ENCODE data around the gene MAP3K8. TPM values are rescaled to one million over a fixed set of nuclear protein-coding genes. Genes with fewer than 3 reads are reported as not detected.
A peak's percentile ranks its signal among the peaks of the same experiment; 100 is the strongest.

Gene MAP3K8
- total and polyA plus RNA-seq, 2 donors (not counting 1 experiment from before 2014, with no cell fraction given), result 97.0 to 99.2 TPM

GRCh38 chr10:30417301-30417700 lies 16.7 kb upstream of the MAP3K8 start:
- no peaks in the 10 kb centered on the region for H3K27me3 ChIP-seq (replicated peaks in 1 of 4; ENCODE audit: control extremely low read depth in 1 of 4, control insufficient read depth in 3 of 4, insufficient read depth in 4 of 4, low read length in 3 of 4)
- H3K9me3 ChIP-seq (ENCODE audit: control extremely low read depth in 1 of 3, control insufficient read depth in 2 of 3, insufficient read depth in 1 of 3, low read length in 2 of 3), result peaks cover 0 to 3% (median 0%) of the 10 kb centered on the region in 3 donors
- intact Hi-C loops (cut with micrococcal nuclease), result no loop called here
- H3K27ac Mint-ChIP-seq, result peak overlapping the region; percentile 83
- peaks cover 54 to 58% of the 10 kb centered on the region in 2 donors for H3K4me1 ChIP-seq (ENCODE audit: control insufficient read depth in 2 of 2, insufficient read depth in 2 of 2, low read length in 2 of 2)
- H3K79me2 ChIP-seq (ENCODE audit: control insufficient read depth, insufficient read depth, low read length), result peaks cover 19% of the 10 kb centered on the region
- no peaks in the 10 kb centered on the region for H4K20me1 ChIP-seq (ENCODE audit: control insufficient read depth, insufficient read depth, low read length, poor library complexity, severe bottlenecking)
- no peaks in the 10 kb centered on the region for H3K27me3 Mint-ChIP-seq
- H3K27ac ChIP-seq (ENCODE audit: low read length in 2 of 2), result peak overlapping the region in 1 of 2 donors; percentile 80
- ATAC-seq (ENCODE audit: low read depth) (no peak), DNase-seq (no peak)
- H3K4me1 Mint-ChIP-seq, result peaks cover 65% of the 10 kb centered on the region
- H3K36me3 ChIP-seq (replicated peaks in 1 of 2; ENCODE audit: control extremely low read depth in 1 of 2, control insufficient read depth in 1 of 2, extremely low read depth in 1 of 2, insufficient read depth in 2 of 2, low read length in 1 of 2), result no peaks in the 10 kb centered on the region
- H3K4me3 ChIP-seq (ENCODE audit: control extremely low read depth in 1 of 5, extremely low read depth in 1 of 5, insufficient read depth in 1 of 5, low read depth in 2 of 5, low read length in 4 of 5), result no peak overlapping the region
- no peak overlapping the region for H2AFZ ChIP-seq (ENCODE audit: insufficient read depth, low read depth, low read length, poor library complexity, severe bottlenecking)
- whole genome bisulfite sequencing (ENCODE audit: insufficient coverage), result 67% methylated on average over 3 of the region's 3 CpGs
- H3K4me2 ChIP-seq (replicated peaks; ENCODE audit: low read depth, low read length, poor library complexity, severe bottlenecking), result no peak overlapping the region
- no peaks in the 10 kb centered on the region for H3K9me3 Mint-ChIP-seq (ENCODE audit: insufficient read depth)
- TF ChIP-seq CTCF (IDR thresholded peaks at IDR 0.05), result no peak
- TF ChIP-seq EZH2 (IDR thresholded peaks at IDR 0.05; ENCODE audit: borderline replicate concordance, insufficient read depth, low read depth, low read length, poor library complexity, severe bottlenecking), result no peak
- ChIA-PET CTCF (interaction anchor here (0.8 to 5.2 kb wide), 5 partner anchors 10 to 116 kb away, joined by 3 to 50 read pairs (median 7); no protein-coding TSS in a partner anchor), POLR2A (interaction anchor here (3.2 kb wide), 1 partner anchor 16 kb away, joined by 12 read pairs; the partner anchor contains the start of gene MAP3K8)
- no peak overlapping the region for H3K4me3 Mint-ChIP-seq
- H3K9ac ChIP-seq (ENCODE audit: low read length), result no peak overlapping the region

- Mint-ChIP-seq H3K27me3 (no peaks in the 10 kb centered on the region), H3K4me1 (peaks cover 70% of the 10 kb centered on the region), H3K9me3 (ENCODE audit: insufficient read depth) (no peaks in the 10 kb centered on the region), H3K4me3 (peak overlapping the region; percentile 73), H3K27ac (peak overlapping the region; percentile 84)
- no CpG with 5 or more reads among the region's 2 CpGs for WGBS (ENCODE audit: insufficient coverage)
- no peaks in the 10 kb centered on the region for H3K27me3 ChIP-seq (replicated peaks in 1 of 4; ENCODE audit: control extremely low read depth in 1 of 4, control insufficient read depth in 3 of 4, insufficient read depth in 4 of 4, low read length in 3 of 4)
- intact Hi-C loops (cut with micrococcal nuclease), result loop anchor here (1.0 kb wide), 1 partner anchor 14 kb away; the partner anchor contains the start of gene MAP3K8
- H4K20me1 ChIP-seq (ENCODE audit: control insufficient read depth, insufficient read depth, low read length, poor library complexity, severe bottlenecking), result no peaks in the 10 kb centered on the region
- peak overlapping the region in 1 of 2 donors; percentile 30 for H3K27ac ChIP-seq (ENCODE audit: low read length in 2 of 2)
- TF ChIP-seq EZH2 (IDR thresholded peaks at IDR 0.05; ENCODE audit: borderline replicate concordance, insufficient read depth, low read depth, low read length, poor library complexity, severe bottlenecking), result no peak
- TF ChIP-seq CTCF (IDR thresholded peaks at IDR 0.05), result no peak
- no peak overlapping the region for H3K4me3 ChIP-seq (ENCODE audit: control extremely low read depth in 1 of 5, extremely low read depth in 1 of 5, insufficient read depth in 1 of 5, low read depth in 2 of 5, low read length in 4 of 5)
- H3K36me3 ChIP-seq (replicated peaks in 1 of 2; ENCODE audit: control extremely low read depth in 1 of 2, control insufficient read depth in 1 of 2, extremely low read depth in 1 of 2, insufficient read depth in 2 of 2, low read length in 1 of 2), result no peaks in the 10 kb centered on the region
- POLR2A ChIA-PET, result interaction anchor here (2.3 to 3.9 kb wide), 3 partner anchors 10 to 14 kb away, joined by 9 to 31 read pairs (median 12); partner anchors contain the start of gene MAP3K8
- peak overlapping the region; percentile 24 for H2AFZ ChIP-seq (ENCODE audit: insufficient read depth, low read depth, low read length, poor library complexity, severe bottlenecking)
- peak; percentile 56 for DNase-seq
- H3K9me3 ChIP-seq (ENCODE audit: control extremely low read depth in 1 of 3, control insufficient read depth in 2 of 3, insufficient read depth in 1 of 3, low read length in 2 of 3), result peaks cover 0 to 2% (median 0%) of the 10 kb centered on the region in 3 donors
- peaks cover 57 to 74% of the 10 kb centered on the region in 2 donors for H3K4me1 ChIP-seq (ENCODE audit: control insufficient read depth in 2 of 2, insufficient read depth in 2 of 2, low read length in 2 of 2)
- H3K9ac ChIP-seq (ENCODE audit: low read length), result no peak overlapping the region
- CTCF ChIA-PET, result interaction anchor here (0.7 to 5.7 kb wide), 6 partner anchors 12 to 161 kb away, joined by 3 to 42 read pairs (median 4); partner anchors contain the start of gene MAP3K8
- H3K4me2 ChIP-seq (replicated peaks; ENCODE audit: low read depth, low read length, poor library complexity, severe bottlenecking), result peak overlapping the region; percentile 74
- ATAC-seq (ENCODE audit: low read depth), result peak; percentile 81
- peaks cover 26% of the 10 kb centered on the region for H3K79me2 ChIP-seq (ENCODE audit: control insufficient read depth, insufficient read depth, low read length)
These were observed 13.7 kb upstream of the MAP3K8 start for GRCh38 chr10:30420266-30420665.

Data from B cell (primary cell).